KBM-7 (cell line): ENCODE results near the gene CPT1C.
A peak's percentile ranks its signal among the peaks of the same experiment; 100 is the strongest.

Experiments used
- DNase-seq: peaks from one replicate; pipeline ENCODE4 v3.0.0-alpha.2; 2015
- in situ Hi-C: fragments of 300-500 bp; cut with MboI; formaldehyde crosslinking; loops from 2 replicates; pipeline ENCODE4 v1.14.3; 2020; ENCODE audit warnings: low sequenced_read_pairs, low pct_unique_long_range_greater_than_20kb, mixed read lengths

Gene CPT1C

GRCh38 chr19:49741210-49741844 lies 50.4 kb downstream of the CPT1C start:
- DNase-seq, result no peak
- in situ Hi-C loops, result no loop called here

- in situ Hi-C loops, result no loop called here
Observed at GRCh38 chr19:49744946-49745381, 54.0 kb downstream of the CPT1C start.

GRCh38 chr19:49746206-49746958 lies 55.5 kb downstream of the CPT1C start:
- in situ Hi-C loops, result no loop called here
- DNase-seq, result no peak

More at GRCh38 chr19:49744946-49745381, 54.0 kb downstream of the CPT1C start:
- no peak for DNase-seq

GRCh38 chr19:49749055-49749716 lies 58.3 kb downstream of the CPT1C start:
- no peak for DNase-seq

GRCh38 chr19:49749771-49750170 lies 58.9 kb downstream of the CPT1C start:
- in situ Hi-C loops, result no loop called here
- DNase-seq, result no peak

More at GRCh38 chr19:49749055-49749716, 58.3 kb downstream of the CPT1C start:
- in situ Hi-C loops, result no loop called here

- in situ Hi-C loops, result no loop called here
- DNase-seq, result no peak
Observed at GRCh38 chr19:49752701-49753100, 61.8 kb downstream of the CPT1C start.

GRCh38 chr19:49755956-49756355 lies 65.0 kb downstream of the CPT1C start:
- no peak for DNase-seq
- in situ Hi-C loops, result no loop called here

- in situ Hi-C loops, result no loop called here
- peak; percentile 18 for DNase-seq
Observed at GRCh38 chr19:49758292-49758691, 67.4 kb downstream of the CPT1C start.

- in situ Hi-C loops, result no loop called here
- no peak for DNase-seq
Observed at GRCh38 chr19:49761249-49761624, 70.3 kb downstream of the CPT1C start.

GRCh38 chr19:49761625-49762311 lies 70.9 kb downstream of the CPT1C start:
- in situ Hi-C loops, result no loop called here
- no peak for DNase-seq

GRCh38 chr19:49763230-49763629 lies 72.3 kb downstream of the CPT1C start, which contains the start of gene TSKS:
Gene TSKS (minus strand): TSS chr19:49763306. CDS start chr19:49763247, 59 bp downstream.
- in situ Hi-C loops, result no loop called here
- DNase-seq, result no peak
